K562 (cell line): ENCODE results near the gene PFKP. TPM values are rescaled to one million over a fixed set of nuclear protein-coding genes. Genes with fewer than 3 reads are reported as not detected.
A peak's percentile ranks its signal among the peaks of the same experiment; 100 is the strongest.

Experiments
- BCOR ChIP-seq: fragments of 450-650 bp; IDR thresholded peaks from 2 replicates; pipeline ENCODE4 v1.6.1; 2016
- CREB5 ChIP-seq: fragments of 250-450 bp; sonication (Bioruptor Pico); IDR thresholded peaks from 2 replicates; pipeline ENCODE4 v1.5.0; 2020; ENCODE audit warnings: mild to moderate bottlenecking
- DNMT1 ChIP-seq: fragments of 450-650 bp; IDR thresholded peaks from 2 replicates; pipeline ENCODE4 v1.6.1; 2016; ENCODE audit warnings: antibody characterized with exemption, mild to moderate bottlenecking
- ELK1 ChIP-seq: sonication (generic); formaldehyde crosslinking; IDR thresholded peaks from 2 replicates; pipeline ENCODE4 v1.8.1; 2022; ENCODE audit warnings: missing genetic modification reagents
- ETV6 ChIP-seq, 3 experiments: fragments of 150-350 bp in 1 of 3; sonication (generic) in 1 of 3; formaldehyde crosslinking in 1 of 3; IDR thresholded peaks; 2 replicates each; pipeline versions ENCODE4 v1.6.1 to v1.8.0; 2014 to 2022; ENCODE audit warnings: borderline replicate concordance in 2 of 3, low read depth in 2 of 3, antibody characterized with exemption in 1 of 3, low read length in 1 of 3, mild to moderate bottlenecking in 1 of 3, missing genetic modification reagents in 1 of 3
- MBD2 ChIP-seq: sonication (generic); IDR thresholded peaks from 2 replicates; pipeline ENCODE4 v1.6.1; 2016; ENCODE audit warnings: low read depth, borderline replicate concordance
- NEUROD1 ChIP-seq: fragments of 150-350 bp; IDR thresholded peaks from 2 replicates; pipeline ENCODE4 v1.6.1; 2014; ENCODE audit warnings: borderline replicate concordance, low read length, low read depth; ENCODE audit not compliant: partially characterized antibody
- NR2C1 ChIP-seq, 2 experiments: fragments of 450-650 bp; IDR thresholded peaks; 2 replicates each; pipeline ENCODE4 v1.6.1; 2017; ENCODE audit warnings: mild to moderate bottlenecking in 2 of 2, antibody characterized with exemption in 1 of 2, inconsistent platforms in 1 of 2, missing compliant biosample characterization in 1 of 2, missing genetic modification characterization in 1 of 2
- PHF8 ChIP-seq: fragments of 200-600 bp; sonication (generic); IDR thresholded peaks from 2 replicates; pipeline ENCODE4 v1.6.1; 2012; ENCODE audit warnings: mixed run types, mild to moderate bottlenecking, inconsistent platforms, low read length, moderate library complexity, borderline replicate concordance
- PTTG1 ChIP-seq: fragments of 450-650 bp; IDR thresholded peaks from 2 replicates; pipeline ENCODE4 v1.6.1; 2016; ENCODE audit warnings: low read depth, mild to moderate bottlenecking, missing genetic modification characterization, missing compliant biosample characterization
- RFX5 ChIP-seq: IDR thresholded peaks from 2 replicates; pipeline ENCODE4 v1.6.1; 2011; ENCODE audit warnings: low read depth, mild to moderate bottlenecking, improper control_type of control experiment, low read length
- STAT5A ChIP-seq: IDR thresholded peaks from 2 replicates; pipeline ENCODE4 v1.6.1; 2012; ENCODE audit warnings: low read length, inconsistent platforms, borderline replicate concordance
- TEAD4 ChIP-seq, 2 experiments: sonication (generic) in 1 of 2; formaldehyde crosslinking in 1 of 2; IDR thresholded peaks; 2 replicates each; pipeline versions ENCODE4 v1.6.1 to v1.8.0; 2012 to 2022; ENCODE audit warnings: borderline replicate concordance in 1 of 2, inconsistent platforms in 1 of 2, low read length in 1 of 2, mild to moderate bottlenecking in 1 of 2, missing genetic modification reagents in 1 of 2
- TOE1 ChIP-seq, 2 experiments: fragments of 450-650 bp in 1 of 2; sonication (generic) in 1 of 2; formaldehyde crosslinking in 1 of 2; IDR thresholded peaks; 2 replicates each; pipeline versions ENCODE4 v1.7.1 to v1.8.0; 2016 to 2022; ENCODE audit warnings: borderline replicate concordance in 2 of 2, mild to moderate bottlenecking in 2 of 2, antibody characterized with exemption in 1 of 2, inconsistent platforms in 1 of 2, low read depth in 1 of 2, missing genetic modification reagents in 1 of 2, moderate library complexity in 1 of 2
- ZNF217 ChIP-seq: sonication (generic); formaldehyde crosslinking; IDR thresholded peaks from 2 replicates; pipeline ENCODE4 v1.8.0; 2022; ENCODE audit warnings: mild to moderate bottlenecking, missing genetic modification reagents
- ZNF584 ChIP-seq: fragments of 200-800 bp; sonication (Bioruptor generic); IDR thresholded peaks from 2 replicates; pipeline ENCODE4 v1.6.1; 2016; ENCODE audit warnings: low read depth, mild to moderate bottlenecking, missing genetic modification characterization, missing compliant biosample characterization
- ZNF785 ChIP-seq: fragments of 250-450 bp; sonication (Bioruptor Pico); IDR thresholded peaks from 2 replicates; pipeline ENCODE4 v1.4.0; 2020; ENCODE audit warnings: mild to moderate bottlenecking
- polyA plus RNA-seq, 8 experiments: library from polyadenylated mRNA; depleted of rRNA in 4 of 8; stranded (reverse) in 5 of 8; unstranded in 3 of 8; fragments of >200 nt; fragmentation: Nextera tagmentation in 2 of 8; fragmentation: Illumina TruSeq in 1 of 8; extraction: Ambion mirVana in 2 of 8; extraction: Trizol in 1 of 8; gene quantifications; 2 replicates each; pipeline versions ENCODE4 v1.2.1 to v1.2.3, GENCODE V29; 2011 to 2014; ENCODE audit warnings: inconsistent platforms in 1 of 8, missing spikeins in 1 of 8
- total RNA-seq, 7 experiments: library from RNA; depleted of rRNA in 6 of 7; stranded (reverse); fragments of >200 nt in 6 of 7; fragmentation: Illumina TruSeq in 2 of 7; extraction: Trizol in 2 of 7; gene quantifications; 2 replicates each; pipeline versions ENCODE4 v1.2.1 to v1.2.3, GENCODE V29; 2011 to 2021; ENCODE audit warnings: low replicate concordance in 1 of 7

Gene PFKP
- total and polyA plus RNA-seq, 9 of the 15 experiments (the other 6 are each of a cell fraction or from before 2014, with no cell fraction given) = 23.5 to 116 (median 62.1) TPM

GRCh38 chr10:3068968-3069737, 1.8 kb downstream of the PFKP start (continued):
- no peak for TF ChIP-seq TOE1 (IDR thresholded peaks at IDR 0.05; ENCODE audit: borderline replicate concordance)
- no peak for TF ChIP-seq TOE1 (CRISPR knock-in tag; IDR thresholded peaks at IDR 0.05; ENCODE audit: borderline replicate concordance, low read depth)
- TF ChIP-seq NEUROD1 = no peak
- no peak for TF ChIP-seq ETV6 (IDR thresholded peaks at IDR 0.05; ENCODE audit: borderline replicate concordance in 1 of 2, low read depth in 2 of 2, low read length in 1 of 2)
- no peak for TF ChIP-seq ETV6 (CRISPR knock-in tag; IDR thresholded peaks at IDR 0.05; ENCODE audit: borderline replicate concordance)
- no peak for TF ChIP-seq TEAD4 (IDR thresholded peaks at IDR 0.05; ENCODE audit: low read length)
- no peak for TF ChIP-seq TEAD4 (CRISPR knock-in tag; IDR thresholded peaks at IDR 0.05; ENCODE audit: borderline replicate concordance)
- no peak for TF ChIP-seq MBD2
- no peak for TF ChIP-seq ZNF584 (CRISPR knock-in tag)
- TF ChIP-seq DNMT1 = no peak
- TF ChIP-seq STAT5A = no peak
- no peak for TF ChIP-seq CREB5 (CRISPR knock-in tag)
- no peak for TF ChIP-seq ZNF785
- TF ChIP-seq ELK1 (CRISPR knock-in tag) = no peak
- TF ChIP-seq RFX5 = no peak
- TF ChIP-seq NR2C1 (IDR thresholded peaks at IDR 0.05) = no peak
- TF ChIP-seq NR2C1 (tag; IDR thresholded peaks at IDR 0.05) = peak; percentile 55; the same call in 1 of the 2 replicates
- no peak for TF ChIP-seq ZNF217 (CRISPR knock-in tag)
- no peak for TF ChIP-seq PTTG1
- no peak for TF ChIP-seq PHF8
- TF ChIP-seq BCOR = no peak
